Thoracic aorta (tissue), 2 donors: ENCODE measurements around the gene EVI5L. TPM values are rescaled to one million over a fixed set of nuclear protein-coding genes. Genes with fewer than 3 reads are reported as not detected.

Source experiments
- ATAC-seq: fragments of 150-250 bp; one replicate; pipeline ENCODE4 v1.8.0; 2017; ENCODE audit warnings: low read depth; ENCODE audit not compliant: insufficient number of reproducible peaks, low FRiP score
- DNase-seq: peaks from one replicate; pipeline ENCODE4 v3.0.0-alpha.2; 2020; ENCODE audit warnings: low spot score
- H3K27ac ChIP-seq, 2 donors: fragments of 200-600 bp; sonication (generic); 1 replicate in 1 of 2; 2 replicates in 1 of 2; pipeline ENCODE4 v1.5.1; 2016; ENCODE audit warnings: mild to moderate bottlenecking in 2 of 2, moderate library complexity in 2 of 2
- H3K27me3 ChIP-seq: fragments of 200-600 bp; sonication (generic); replicated peaks from 2 replicates; pipeline ENCODE4 v1.6.0; 2016; ENCODE audit warnings: mild to moderate bottlenecking; ENCODE audit not compliant: insufficient read depth
- H3K36me3 ChIP-seq: fragments of 200-600 bp; sonication (generic); one replicate; pipeline ENCODE4 v1.5.1; 2016
- H3K4me1 ChIP-seq, 2 donors: fragments of 200-600 bp; sonication (generic); 1 replicate in 1 of 2; 2 replicates in 1 of 2; pipeline versions ENCODE4 v1.5.1 to v1.6.0; 2016; ENCODE audit warnings: low read depth in 2 of 2, mild to moderate bottlenecking in 1 of 2; ENCODE audit not compliant: control insufficient read depth in 1 of 2
- H3K4me3 ChIP-seq: fragments of 200-600 bp; sonication (generic); 2 replicates; pipeline ENCODE4 v1.5.1; 2016; ENCODE audit warnings: mild to moderate bottlenecking
- H3K9me3 ChIP-seq: fragments of 200-600 bp; sonication (generic); 2 replicates; pipeline ENCODE4 v1.5.1; 2016
- total RNA-seq, 2 donors: library from RNA; depleted of rRNA; stranded (reverse); fragments of >200 nt; gene quantifications; one replicate each; pipeline versions ENCODE4 v1.1.0 to v1.2.3, GENCODE V29; 2016
- TF ChIP-seq, protein P1 (sequence below): fragments of 200-600 bp; sonication (generic); IDR thresholded peaks from one replicate; pipeline ENCODE4 v1.5.1; 2019; ENCODE audit warnings: antibody characterized with exemption

Gene EVI5L
- total RNA-seq, 2 donors from 2014 or later = 12.1 to 16.8 TPM

DNA sequence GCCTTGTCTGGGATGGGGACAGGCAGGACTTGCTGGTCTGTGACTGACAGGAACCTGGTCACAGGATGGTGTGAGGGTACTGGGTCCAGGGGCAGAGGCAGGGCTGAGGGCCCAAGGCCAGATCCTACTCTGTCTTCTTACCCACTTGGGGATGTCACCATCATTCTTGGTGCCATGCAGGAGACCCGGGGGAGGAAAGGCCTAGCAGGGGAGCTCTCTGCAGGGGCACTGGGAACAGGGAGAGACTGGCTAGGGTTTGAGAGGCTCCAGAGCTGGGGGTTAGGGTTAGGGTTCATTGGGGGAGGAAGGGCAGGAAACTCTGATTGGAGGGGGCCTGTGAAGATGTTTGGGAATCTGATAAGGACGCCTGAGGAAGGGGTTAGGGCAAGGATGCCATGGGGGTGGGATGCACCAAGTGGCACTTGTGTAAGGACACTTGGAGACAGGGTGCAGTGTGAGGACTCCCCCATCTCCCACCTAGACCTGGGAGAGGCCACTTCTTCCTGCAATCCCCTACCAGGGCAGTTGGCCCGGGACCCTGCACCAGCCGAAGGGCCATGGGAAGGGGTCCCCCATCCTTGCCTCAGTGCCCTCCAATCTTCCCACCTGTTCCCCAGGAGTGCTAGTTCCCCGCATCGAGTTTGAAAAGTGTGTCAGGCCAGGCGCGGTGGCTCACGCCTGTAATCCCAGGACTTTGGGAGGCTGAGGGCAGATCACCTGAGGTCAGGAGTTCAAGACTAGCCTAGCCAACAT lies 37.2 kb downstream of the EVI5L start:
- H3K27me3 ChIP-seq = no peaks in the 10 kb centered on the region
- TF ChIP-seq, protein P1, sequence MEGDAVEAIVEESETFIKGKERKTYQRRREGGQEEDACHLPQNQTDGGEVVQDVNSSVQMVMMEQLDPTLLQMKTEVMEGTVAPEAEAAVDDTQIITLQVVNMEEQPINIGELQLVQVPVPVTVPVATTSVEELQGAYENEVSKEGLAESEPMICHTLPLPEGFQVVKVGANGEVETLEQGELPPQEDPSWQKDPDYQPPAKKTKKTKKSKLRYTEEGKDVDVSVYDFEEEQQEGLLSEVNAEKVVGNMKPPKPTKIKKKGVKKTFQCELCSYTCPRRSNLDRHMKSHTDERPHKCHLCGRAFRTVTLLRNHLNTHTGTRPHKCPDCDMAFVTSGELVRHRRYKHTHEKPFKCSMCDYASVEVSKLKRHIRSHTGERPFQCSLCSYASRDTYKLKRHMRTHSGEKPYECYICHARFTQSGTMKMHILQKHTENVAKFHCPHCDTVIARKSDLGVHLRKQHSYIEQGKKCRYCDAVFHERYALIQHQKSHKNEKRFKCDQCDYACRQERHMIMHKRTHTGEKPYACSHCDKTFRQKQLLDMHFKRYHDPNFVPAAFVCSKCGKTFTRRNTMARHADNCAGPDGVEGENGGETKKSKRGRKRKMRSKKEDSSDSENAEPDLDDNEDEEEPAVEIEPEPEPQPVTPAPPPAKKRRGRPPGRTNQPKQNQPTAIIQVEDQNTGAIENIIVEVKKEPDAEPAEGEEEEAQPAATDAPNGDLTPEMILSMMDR = no peak
- no peaks in the 10 kb centered on the region for H3K9me3 ChIP-seq
- H3K27ac ChIP-seq = no peak overlapping the region
- no peak overlapping the region for H3K4me3 ChIP-seq
- H3K4me1 ChIP-seq = peaks cover 21 to 27% of the 10 kb centered on the region in 2 donors
- no peak for DNase-seq
- no peaks in the 10 kb centered on the region for H3K36me3 ChIP-seq
- no peak for ATAC-seq

DNA sequence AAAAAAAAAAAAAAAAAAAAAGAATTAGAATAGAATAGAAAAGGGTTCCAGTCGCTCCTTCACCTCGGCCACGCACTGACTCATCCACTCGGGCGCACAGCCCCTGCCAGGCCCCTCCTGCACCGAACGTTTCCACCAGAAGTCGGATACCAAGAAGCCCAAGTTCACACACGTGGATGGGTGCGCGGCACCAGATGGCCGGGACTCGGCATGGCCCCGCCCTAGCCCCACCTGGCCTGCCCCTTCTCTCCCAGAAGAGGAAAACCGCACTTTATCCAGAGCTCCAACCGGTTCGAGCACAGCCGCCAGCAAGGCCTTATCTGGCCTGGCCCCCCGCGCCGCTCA lies 38.3 kb downstream of the EVI5L start:
- ATAC-seq (no peak), DNase-seq (no peak)
- Histone ChIP-seq H3K36me3 (no peaks in the 10 kb centered on the region), H3K4me1 (peaks cover 21 to 28% of the 10 kb centered on the region in 2 donors), H3K27ac (no peak overlapping the region), H3K4me3 (peak overlapping the region; percentile 69), H3K9me3 (no peaks in the 10 kb centered on the region), H3K27me3 (peaks cover 6% of the 10 kb centered on the region)
- TF ChIP-seq, protein P1 = no peak

DNA sequence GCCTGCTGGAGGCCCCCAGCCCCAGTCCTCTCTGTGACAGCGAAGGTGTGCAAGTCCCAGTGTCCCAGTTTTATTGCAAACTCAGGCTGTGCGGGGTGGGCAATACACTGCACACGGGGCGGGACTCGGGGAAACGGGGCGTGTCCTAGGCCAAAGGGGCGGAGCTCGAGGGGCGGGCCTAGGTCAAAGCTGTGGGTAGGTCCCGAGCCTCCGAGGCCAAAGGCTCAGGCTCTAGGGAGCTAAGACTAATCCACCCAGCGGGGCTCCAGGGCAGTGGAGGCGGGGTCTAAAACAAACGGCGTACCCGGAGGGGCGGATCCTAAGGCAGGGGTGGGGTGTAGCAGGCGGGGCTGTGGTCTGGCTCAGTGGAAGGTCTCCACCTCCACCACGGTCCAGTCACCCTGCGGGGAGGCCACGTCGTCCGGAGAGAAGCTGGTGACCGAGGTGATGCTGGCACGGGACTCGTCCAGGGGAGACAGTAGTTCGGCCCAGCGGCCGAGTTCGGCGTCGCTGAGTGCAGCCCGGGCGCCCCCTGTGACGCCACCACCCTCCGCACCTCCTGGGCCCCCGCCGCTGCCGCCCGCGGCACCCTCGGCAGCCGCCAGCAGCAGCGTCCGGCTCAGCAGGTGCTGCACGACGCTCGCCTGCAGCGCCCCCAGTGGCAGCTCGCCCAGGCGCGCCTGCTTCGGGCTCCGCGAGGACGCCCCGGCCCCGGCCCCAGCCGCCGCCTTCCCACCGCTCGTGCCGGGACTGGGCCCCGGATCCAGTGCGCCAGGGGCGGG lies 38.8 kb downstream of the EVI5L start:
- DNase-seq (no peak), ATAC-seq (no peak)
- H3K27me3 ChIP-seq = peaks cover 6% of the 10 kb centered on the region
- no peaks in the 10 kb centered on the region for H3K9me3 ChIP-seq
- no peak overlapping the region for H3K27ac ChIP-seq
- H3K36me3 ChIP-seq = no peaks in the 10 kb centered on the region
- TF ChIP-seq, protein P1 = peak; percentile 68
- H3K4me1 ChIP-seq = peaks cover 21 to 34% of the 10 kb centered on the region in 2 donors
- H3K4me3 ChIP-seq = peak overlapping the region; percentile 69

DNA sequence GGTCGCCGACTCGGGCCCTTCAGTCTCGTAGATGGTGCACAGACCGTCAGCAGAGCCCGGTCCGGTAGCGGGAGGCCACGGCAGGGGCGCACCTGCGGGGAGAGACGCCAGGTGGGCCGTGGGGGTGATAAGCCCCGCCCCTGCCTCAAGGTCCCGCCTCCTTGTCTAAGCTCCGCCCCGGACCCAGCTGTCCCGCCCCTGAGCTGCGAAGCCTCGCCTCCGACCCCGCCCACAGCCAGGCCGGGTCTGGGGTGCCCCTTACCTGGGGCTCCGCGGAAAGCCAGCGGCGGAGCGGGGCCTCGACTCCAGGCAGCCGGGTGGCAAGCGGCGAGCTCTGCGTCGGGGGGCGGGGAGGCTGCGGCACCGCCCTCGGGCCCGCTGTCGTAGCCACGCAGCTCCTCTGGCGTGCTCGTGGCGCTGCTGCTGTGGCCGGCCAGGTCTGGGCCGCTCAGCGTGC lies 39.5 kb downstream of the EVI5L start:
- Histone ChIP-seq H3K4me1 (peaks cover 21 to 40% of the 10 kb centered on the region in 2 donors), H3K27me3 (peaks cover 6% of the 10 kb centered on the region), H3K36me3 (no peaks in the 10 kb centered on the region), H3K9me3 (no peaks in the 10 kb centered on the region), H3K27ac (no peak overlapping the region), H3K4me3 (peak overlapping the region; percentile 69)
- TF ChIP-seq, protein P1 = no peak
- DNase-seq = no peak
- ATAC-seq = no peak

DNA sequence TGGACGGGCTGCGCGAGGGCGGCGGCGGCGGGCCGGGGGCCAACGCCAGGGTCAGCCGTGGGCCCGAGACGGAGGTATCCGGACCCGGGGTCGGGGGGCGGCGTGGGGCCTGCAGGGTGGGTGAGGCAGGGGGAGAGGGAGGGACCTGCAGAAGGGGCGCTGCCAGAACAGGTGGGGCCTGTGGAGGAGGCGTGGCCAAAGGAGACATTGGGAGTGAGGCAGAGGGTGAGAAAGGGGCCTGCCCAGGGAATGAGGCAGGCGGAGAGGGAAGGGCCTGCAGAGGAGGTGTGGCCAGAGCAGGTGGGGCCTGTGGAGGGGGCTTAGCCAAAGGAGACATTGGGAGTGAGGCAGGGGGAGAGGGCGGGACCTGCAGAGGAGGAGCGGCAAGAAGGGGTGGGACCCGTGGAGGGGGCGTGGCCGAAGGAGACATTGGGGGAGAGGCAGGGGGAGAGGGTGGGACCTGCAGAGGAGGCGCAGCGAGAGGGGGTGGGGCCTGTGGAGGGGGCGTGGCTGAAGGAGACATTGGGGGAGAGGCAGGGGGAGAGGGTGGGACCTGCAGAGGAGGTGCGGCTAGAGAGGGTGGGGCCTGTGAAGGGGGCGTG lies 40.0 kb downstream of the EVI5L start:
- ATAC-seq (no peak), DNase-seq (no peak)
- H3K36me3 ChIP-seq = no peaks in the 10 kb centered on the region
- peaks cover 6% of the 10 kb centered on the region for H3K27me3 ChIP-seq
- H3K4me3 ChIP-seq = peak overlapping the region; percentile 69
- H3K4me1 ChIP-seq = peaks cover 21 to 41% of the 10 kb centered on the region in 2 donors
- H3K9me3 ChIP-seq = no peaks in the 10 kb centered on the region
- TF ChIP-seq, protein P1 = no peak
- no peak overlapping the region for H3K27ac ChIP-seq
